Calu3 (cell line): Measurements from ENCODE around the gene LRP5. TPM values are rescaled to one million over a fixed set of nuclear protein-coding genes. Genes with fewer than 3 reads are reported as not detected.

Experiments used
- BruUV-seq: library from RNA; stranded (reverse); fragments of 400-500 nt; replicated peaks from 2 replicates; lab custom pipeline; 2021; lab: Mats Ljungman, UMichigan
- CTCF ChIA-PET: fragments of 300-600 bp; sonication (Branson Sonifier 250); formaldehyde crosslinking; loops from one replicate; lab custom pipeline; 2022; ENCODE audit warnings: antibody characterized with exemption; lab: Charles Lee
- DNase-seq: peaks from one replicate; pipeline ENCODE4 v3.0.0; 2022
- H3K27ac Mint-ChIP-seq: one replicate; pipeline ENCODE4 v1.8.0; 2022; ENCODE audit warnings: mixed read lengths; ENCODE audit not compliant: unreplicated experiment
- H3K27me3 Mint-ChIP-seq: one replicate; pipeline ENCODE4 v1.8.0; 2022; ENCODE audit warnings: mixed read lengths; ENCODE audit not compliant: unreplicated experiment
- H3K36me3 Mint-ChIP-seq: one replicate; pipeline ENCODE4 v1.8.0; 2022; ENCODE audit warnings: mild to moderate bottlenecking, moderate library complexity, mixed read lengths; ENCODE audit not compliant: insufficient read depth, unreplicated experiment
- H3K4me1 Mint-ChIP-seq: one replicate; pipeline ENCODE4 v1.8.0; 2022; ENCODE audit warnings: mild to moderate bottlenecking, low read depth, mixed read lengths; ENCODE audit not compliant: unreplicated experiment
- H3K4me3 Mint-ChIP-seq: one replicate; pipeline ENCODE4 v1.8.0; 2022; ENCODE audit warnings: mild to moderate bottlenecking, low read depth, moderate library complexity, mixed read lengths; ENCODE audit not compliant: unreplicated experiment
- H3K9me3 Mint-ChIP-seq: one replicate; pipeline ENCODE4 v1.8.0; 2022; ENCODE audit warnings: low read depth, mixed read lengths; ENCODE audit not compliant: unreplicated experiment
- CTCF ChIP-seq: fragments of 200-600 bp; IDR thresholded peaks from one replicate; pipeline ENCODE4 v1.8.0; 2022; ENCODE audit warnings: antibody characterized with exemption; ENCODE audit not compliant: unreplicated experiment
- intact Hi-C: fragments of 100-400 bp; cut with micrococcal nuclease; formaldehyde crosslinking; loops from one replicate; pipeline ENCODE4 v1.10.0; 2022; ENCODE audit not compliant: unreplicated experiment
- total RNA-seq: library from RNA; stranded (reverse); gene quantifications from 2 replicates; pipeline ENCODE4 v1.2.3, GENCODE V29; 2022

LRP5 gene
- total RNA-seq, 1 experiment from 2014 or later, result 82.0 TPM

DNA sequence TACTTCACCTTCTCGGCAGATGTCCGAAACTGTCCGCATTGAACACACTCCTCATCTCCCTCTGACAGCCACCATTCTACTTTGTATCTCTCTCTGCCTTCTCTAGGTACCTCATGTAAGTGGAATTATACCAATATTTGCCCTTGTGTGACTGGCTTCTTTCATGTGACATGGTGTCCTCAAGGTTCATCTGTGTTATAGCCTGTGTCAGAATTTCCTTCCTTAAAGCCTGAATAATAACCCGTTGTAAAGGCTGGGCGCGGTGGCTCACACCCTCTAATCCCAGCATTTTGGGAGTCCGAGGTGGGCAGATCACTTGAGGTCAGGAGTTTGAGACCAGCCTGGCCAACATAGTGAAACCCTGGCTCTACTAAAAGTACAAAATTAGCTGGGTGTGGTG, 107.8 kb downstream of the LRP5 start:
- intact Hi-C loops, result no loop called here
- H3K4me1 Mint-ChIP-seq, result no peaks in the 10 kb centered on the region
- no peak overlapping the region for H3K27ac Mint-ChIP-seq
- no TSS peak for BruUV-seq
- H3K36me3 Mint-ChIP-seq, result peaks cover 30% of the 10 kb centered on the region
- TF ChIP-seq CTCF, result no peak
- no peaks in the 10 kb centered on the region for H3K9me3 Mint-ChIP-seq
- no peak for DNase-seq
- CTCF ChIA-PET, result no interaction called here
- no peaks in the 10 kb centered on the region for H3K27me3 Mint-ChIP-seq
- no peak overlapping the region for H3K4me3 Mint-ChIP-seq

DNA sequence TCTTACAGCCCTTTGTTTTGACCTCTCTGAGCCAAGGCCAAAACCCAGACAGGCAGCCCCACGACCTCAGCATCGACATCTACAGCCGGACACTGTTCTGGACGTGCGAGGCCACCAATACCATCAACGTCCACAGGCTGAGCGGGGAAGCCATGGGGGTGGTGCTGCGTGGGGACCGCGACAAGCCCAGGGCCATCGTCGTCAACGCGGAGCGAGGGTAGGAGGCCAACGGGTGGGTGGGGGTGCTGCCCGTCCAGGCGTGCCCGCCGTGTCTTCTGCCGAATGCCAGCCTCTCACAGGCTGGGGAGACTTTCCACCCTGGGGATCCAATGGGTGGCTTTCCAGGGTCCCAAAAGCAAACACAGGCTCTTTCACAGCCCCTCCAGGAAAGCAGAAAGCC, 111.1 kb downstream of the LRP5 start:
- no peak overlapping the region for H3K27ac Mint-ChIP-seq
- CTCF ChIA-PET, result interaction anchor here (0.7 kb wide), 1 partner anchor 821 kb away, joined by 4 read pairs; no protein-coding TSS in a partner anchor
- BruUV-seq, result no TSS peak
- H3K36me3 Mint-ChIP-seq, result peaks cover 34% of the 10 kb centered on the region
- H3K9me3 Mint-ChIP-seq, result peaks cover 2% of the 10 kb centered on the region
- H3K27me3 Mint-ChIP-seq, result no peaks in the 10 kb centered on the region
- no peak overlapping the region for H3K4me3 Mint-ChIP-seq
- no peaks in the 10 kb centered on the region for H3K4me1 Mint-ChIP-seq
- intact Hi-C loops, result no loop called here
- no peak for TF ChIP-seq CTCF
- DNase-seq, result no peak

GRCh38 chr11:68424101-68424632, 111.8 kb downstream of the LRP5 start:
- Mint-ChIP-seq H3K9me3 (peaks cover 3% of the 10 kb centered on the region), H3K27me3 (no peaks in the 10 kb centered on the region), H3K4me1 (no peaks in the 10 kb centered on the region), H3K4me3 (no peak overlapping the region), H3K27ac (no peak overlapping the region), H3K36me3 (peaks cover 34% of the 10 kb centered on the region)
- CTCF ChIA-PET, result no interaction called here
- BruUV-seq, result no TSS peak
- no peak for DNase-seq
- intact Hi-C loops, result no loop called here
- no peak for TF ChIP-seq CTCF

GRCh38 chr11:68424981-68425865, 112.8 kb downstream of the LRP5 start:
- Mint-ChIP-seq H3K4me3 (no peak overlapping the region), H3K27me3 (no peaks in the 10 kb centered on the region), H3K4me1 (peaks cover 1% of the 10 kb centered on the region), H3K36me3 (peaks cover 39% of the 10 kb centered on the region), H3K9me3 (peaks cover 6% of the 10 kb centered on the region), H3K27ac (no peak overlapping the region)
- no peak for TF ChIP-seq CTCF
- CTCF ChIA-PET, result no interaction called here
- BruUV-seq, result no TSS peak
- intact Hi-C loops, result no loop called here
- DNase-seq, result no peak
